NCI-H82 treated with DMSO at 0.1 percent for 48 hours (cell line): ENCODE results near the gene PRKCD.

ENCODE experiments used
- DNase-seq: peaks from one replicate; lab custom pipeline; 2025; ENCODE audit not compliant: unreplicated experiment; lab: John Stamatoyannopoulos, UW

Gene PRKCD

GRCh38 chr3:53154881-53155285 lies 6.1 kb upstream of the PRKCD start:
- no peak for DNase-seq

- DNase-seq, result no peak
Observed at GRCh38 chr3:53155760-53156159, 5.2 kb upstream of the PRKCD start.

GRCh38 chr3:53156368-53156834 lies 4.6 kb upstream of the PRKCD start:
- no peak for DNase-seq

GRCh38 chr3:53157974-53158580 lies 2.9 kb upstream of the PRKCD start:
- DNase-seq, result no peak

GRCh38 chr3:53158765-53159155 lies 2.2 kb upstream of the PRKCD start:
- DNase-seq, result no peak

- no peak for DNase-seq
Observed at GRCh38 chr3:53159156-53160060, 1.6 kb upstream of the PRKCD start.

GRCh38 chr3:53160061-53160659 lies 849 bp upstream of the PRKCD start:
- no peak for DNase-seq

- DNase-seq, result no peak
Observed at GRCh38 chr3:53161450-53161819, 426 bp downstream of the PRKCD start.

- DNase-seq, result no peak
Observed at GRCh38 chr3:53161820-53162671, 1.0 kb downstream of the PRKCD start.

- DNase-seq, result no peak
Observed at GRCh38 chr3:53162672-53163443, 1.8 kb downstream of the PRKCD start.

- no peak for DNase-seq
Observed at GRCh38 chr3:53163444-53164387, 2.7 kb downstream of the PRKCD start.

GRCh38 chr3:53164911-53165310 lies 3.9 kb downstream of the PRKCD start:
- DNase-seq, result no peak

- DNase-seq, result no peak
Observed at GRCh38 chr3:53166206-53166605, 5.2 kb downstream of the PRKCD start.

GRCh38 chr3:53166781-53167291 lies 5.8 kb downstream of the PRKCD start:
- no peak for DNase-seq

- no peak for DNase-seq
Observed at GRCh38 chr3:53167418-53168174, 6.6 kb downstream of the PRKCD start.

GRCh38 chr3:53168175-53168923 lies 7.3 kb downstream of the PRKCD start:
- DNase-seq, result no peak

GRCh38 chr3:53169045-53169831 lies 8.2 kb downstream of the PRKCD start:
- no peak for DNase-seq
